Fibroblast of pulmonary artery (primary cell): ENCODE measurements around the gene LYPD5.

ENCODE experiments used
- DNase-seq: peaks from one replicate; pipeline ENCODE4 v3.0.0-alpha.2; 2010; ENCODE audit warnings: low read depth
- H3K4me3 ChIP-seq: replicated peaks from 2 replicates; pipeline ENCODE4 v1.5.1; 2011; ENCODE audit warnings: low read depth, mild to moderate bottlenecking, control low read depth, low read length, moderate library complexity
- CTCF ChIP-seq: IDR thresholded peaks from 2 replicates; pipeline ENCODE4 v1.5.1; 2011; ENCODE audit warnings: mild to moderate bottlenecking, control low read depth, low read length, inconsistent platforms; ENCODE audit errors: missing control alignments

Gene LYPD5

GRCh38 chr19:43752287-43752875 lies 49.9 kb downstream of the LYPD5 start:
- no peak for DNase-seq
- no peak overlapping the region for H3K4me3 ChIP-seq
- no peak for TF ChIP-seq CTCF

GRCh38 chr19:43751466-43752220 lies 50.6 kb downstream of the LYPD5 start:
- no peak for DNase-seq
- H3K4me3 ChIP-seq = no peak overlapping the region
- no peak for TF ChIP-seq CTCF

GRCh38 chr19:43749898-43750297 lies 52.3 kb downstream of the LYPD5 start:
- TF ChIP-seq CTCF = no peak
- no peak for DNase-seq
- H3K4me3 ChIP-seq = no peak overlapping the region

- TF ChIP-seq CTCF = no peak
- no peak for DNase-seq
- no peak overlapping the region for H3K4me3 ChIP-seq
Measured at GRCh38 chr19:43749152-43749551, 53.1 kb downstream of the LYPD5 start.

- DNase-seq = no peak
- TF ChIP-seq CTCF = no peak
- no peak overlapping the region for H3K4me3 ChIP-seq
Measured at GRCh38 chr19:43748685-43749084, 53.6 kb downstream of the LYPD5 start.

GRCh38 chr19:43748205-43748594 lies 54.0 kb downstream of the LYPD5 start:
- TF ChIP-seq CTCF = no peak
- no peak for DNase-seq
- no peak overlapping the region for H3K4me3 ChIP-seq
